ENCODE measurements around the gene RPS6KC1.

RPS6KC1 gene

GRCh38 chr1:213244664-213245091 is 193.6 kb downstream of the RPS6KC1 start:
- peak; percentile 55 for DNase-seq

GRCh38 chr1:213245260-213245910 is 194.3 kb downstream of the RPS6KC1 start:
- DNase-seq, result no peak

DNA sequence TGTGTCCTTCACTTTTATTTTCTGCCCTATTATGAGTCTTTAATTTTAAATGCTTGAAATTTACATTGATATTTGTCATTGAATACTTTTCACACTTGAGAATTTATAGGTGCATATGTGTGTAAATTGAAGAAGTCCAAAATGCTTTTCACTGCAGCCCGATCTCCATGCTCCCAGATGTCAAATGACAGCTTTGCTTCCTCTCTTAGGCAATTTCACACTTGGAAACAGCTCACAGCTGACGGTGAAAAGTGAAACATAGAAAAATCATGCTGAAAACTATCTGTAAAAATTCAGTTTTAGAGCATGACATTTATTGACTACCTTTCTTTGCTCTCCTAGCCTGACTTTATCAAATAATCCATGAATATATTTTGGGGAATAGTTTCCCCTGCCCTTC is 196.0 kb downstream of the RPS6KC1 start:
- no peak for DNase-seq

GRCh38 chr1:213249395-213249794 is 198.4 kb downstream of the RPS6KC1 start:
- DNase-seq, result no peak

- no peak for DNase-seq
Measured at GRCh38 chr1:213250041-213250440, 199.0 kb downstream of the RPS6KC1 start.

- DNase-seq, result no peak
Measured at GRCh38 chr1:213250446-213250845, 199.4 kb downstream of the RPS6KC1 start.

- no peak for DNase-seq
Measured at GRCh38 chr1:213251972-213252371, 200.9 kb downstream of the RPS6KC1 start.

DNA sequence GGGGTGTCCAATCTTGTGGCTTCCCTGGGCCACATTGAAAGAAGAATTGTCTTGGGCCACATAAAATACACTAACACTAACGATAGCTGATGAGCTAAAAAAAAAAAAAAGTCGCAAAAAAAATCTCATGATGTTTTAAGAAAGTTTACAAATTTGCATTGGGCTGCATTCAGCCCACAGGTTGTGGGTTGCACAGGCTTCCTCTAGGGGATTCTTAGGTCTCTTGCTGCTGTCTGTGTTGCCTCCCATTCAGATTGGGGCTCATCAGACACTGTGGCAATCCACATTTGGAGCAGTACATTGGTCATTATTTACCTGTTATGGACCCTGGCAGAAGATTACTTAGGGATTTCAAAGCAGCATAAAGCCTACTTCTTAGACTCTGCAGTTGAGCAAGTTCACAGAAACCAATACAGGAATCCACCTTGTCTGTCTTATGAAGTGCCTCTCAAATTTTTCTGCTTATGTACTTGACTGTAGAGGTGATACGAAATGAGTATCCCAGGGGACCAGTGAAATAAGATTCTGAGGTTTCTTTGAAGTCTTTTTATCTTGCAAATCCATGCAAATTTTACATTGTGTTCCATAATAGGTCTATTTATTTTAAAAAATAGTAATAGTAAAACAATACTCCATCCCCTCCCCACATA is 205.5 kb downstream of the RPS6KC1 start:
- DNase-seq, result no peak

GRCh38 chr1:213260311-213261075 is 209.5 kb downstream of the RPS6KC1 start:
- no peak for DNase-seq

GRCh38 chr1:213264531-213264930 is 213.5 kb downstream of the RPS6KC1 start:
- no peak for DNase-seq

DNA sequence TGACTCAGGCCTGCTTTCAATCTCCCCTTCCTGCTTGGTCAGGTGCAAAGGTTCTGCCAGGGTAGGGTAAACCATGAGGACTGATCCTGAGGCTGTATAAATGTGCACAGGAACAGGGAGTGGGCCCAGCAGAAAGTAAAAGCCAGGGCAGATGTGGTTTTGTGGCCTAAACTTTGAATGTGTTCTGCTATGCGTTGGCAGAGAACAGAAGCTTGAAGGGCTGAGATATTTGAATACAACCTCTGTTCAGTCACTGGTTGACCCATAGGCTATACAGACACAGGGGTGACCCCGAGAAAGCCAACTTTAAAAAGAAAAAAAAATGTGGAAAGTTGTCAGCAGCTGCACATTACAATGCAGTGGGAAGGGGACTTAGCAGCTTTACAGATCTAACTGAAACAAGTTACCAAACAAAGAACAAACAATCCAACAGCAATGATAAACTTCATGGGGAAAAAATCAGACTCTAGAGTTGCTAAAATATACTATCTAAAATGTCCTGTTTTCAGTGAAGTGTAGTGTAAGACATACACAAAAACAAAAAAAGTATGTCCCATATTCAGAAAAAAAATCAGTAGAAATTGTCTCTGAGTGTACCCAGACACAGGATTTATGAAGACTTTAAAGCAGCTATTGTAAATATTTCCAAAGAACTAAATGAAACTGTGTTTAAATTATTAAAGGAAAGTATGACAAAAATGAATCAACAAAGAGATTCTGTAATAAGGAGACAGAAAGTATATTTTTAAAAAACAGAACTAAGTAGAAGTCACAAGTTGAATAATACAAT is 216.1 kb downstream of the RPS6KC1 start:
- no peak for DNase-seq

DNA sequence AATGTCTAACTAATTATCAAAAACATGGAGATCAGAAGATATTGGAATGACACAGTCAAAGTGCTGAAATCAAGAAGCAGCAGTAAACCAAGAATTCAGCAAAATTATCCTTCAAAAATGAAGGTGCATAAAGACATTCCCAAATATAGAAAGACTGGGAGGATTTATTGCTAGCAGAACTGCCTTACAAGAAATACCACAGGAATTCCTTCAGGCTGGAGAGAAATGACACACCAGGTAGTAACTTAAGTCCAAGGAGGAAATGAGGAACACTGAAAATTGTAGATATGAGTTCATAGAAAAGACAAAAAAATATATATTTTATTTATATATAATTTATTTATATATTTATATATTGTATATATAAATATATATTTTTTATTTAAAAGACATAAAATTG is 217.2 kb downstream of the RPS6KC1 start:
- DNase-seq, result no peak

DNA sequence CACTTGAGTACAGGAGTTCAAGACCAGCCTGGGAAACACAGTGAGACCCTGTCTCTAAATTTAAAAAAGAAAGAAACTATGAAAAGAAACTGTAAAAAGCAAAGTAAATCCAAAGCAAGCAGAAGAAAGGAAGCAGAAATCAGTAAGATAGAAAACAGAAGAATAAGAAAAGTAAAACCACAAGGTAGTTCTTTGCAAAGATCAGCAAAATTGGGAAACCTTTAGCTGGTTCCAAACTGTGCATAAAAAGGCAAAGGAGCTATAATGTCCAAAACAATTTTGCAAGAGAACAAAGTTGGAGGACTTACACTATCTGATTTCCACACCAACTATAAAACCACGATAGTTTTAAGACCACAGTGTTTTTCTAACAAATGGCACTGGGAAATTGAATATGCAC is 218.8 kb downstream of the RPS6KC1 start:
- DNase-seq, result no peak

GRCh38 chr1:213273546-213273945 is 222.5 kb downstream of the RPS6KC1 start:
- DNase-seq, result no peak

DNA sequence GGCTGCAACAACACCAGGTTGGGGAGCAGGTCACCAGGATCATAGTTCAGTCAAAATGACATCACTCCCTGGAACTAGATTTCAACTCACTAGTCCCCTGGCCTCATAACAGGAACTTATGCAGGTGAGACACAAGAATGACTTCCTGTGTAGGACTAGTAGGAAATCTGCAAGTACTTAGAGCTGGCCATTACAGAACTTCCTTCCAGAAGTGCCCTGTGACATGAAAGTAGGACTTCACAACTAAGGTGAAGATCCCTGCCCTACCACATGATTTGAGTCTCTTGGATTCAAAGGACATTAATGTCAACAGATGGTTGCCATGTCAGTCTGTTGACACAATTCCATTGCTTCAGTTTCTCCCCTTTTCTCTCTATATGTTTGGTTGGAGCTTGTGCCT is 223.1 kb downstream of the RPS6KC1 start:
- DNase-seq, result no peak

DNA sequence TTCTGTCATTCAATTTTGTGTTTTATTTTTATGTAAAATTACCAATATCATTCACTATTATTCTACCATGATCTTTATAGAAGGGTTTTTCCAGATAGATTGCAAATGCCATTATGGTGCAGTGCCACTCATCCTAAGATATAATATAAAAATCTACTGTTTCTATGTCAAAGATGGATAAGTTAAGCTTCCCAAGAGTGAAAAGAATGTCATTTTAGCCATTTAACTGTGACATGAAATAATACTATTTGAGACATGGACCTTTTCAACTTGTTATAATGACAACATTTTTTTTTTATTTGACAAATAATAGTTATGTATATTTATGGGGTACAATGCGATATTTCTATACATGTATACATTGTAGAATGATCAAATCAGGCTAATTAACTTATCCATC is 224.3 kb downstream of the RPS6KC1 start:
- DNase-seq, result no peak

GRCh38 chr1:213276236-213276635 is 225.2 kb downstream of the RPS6KC1 start:
- DNase-seq, result no peak

DNA sequence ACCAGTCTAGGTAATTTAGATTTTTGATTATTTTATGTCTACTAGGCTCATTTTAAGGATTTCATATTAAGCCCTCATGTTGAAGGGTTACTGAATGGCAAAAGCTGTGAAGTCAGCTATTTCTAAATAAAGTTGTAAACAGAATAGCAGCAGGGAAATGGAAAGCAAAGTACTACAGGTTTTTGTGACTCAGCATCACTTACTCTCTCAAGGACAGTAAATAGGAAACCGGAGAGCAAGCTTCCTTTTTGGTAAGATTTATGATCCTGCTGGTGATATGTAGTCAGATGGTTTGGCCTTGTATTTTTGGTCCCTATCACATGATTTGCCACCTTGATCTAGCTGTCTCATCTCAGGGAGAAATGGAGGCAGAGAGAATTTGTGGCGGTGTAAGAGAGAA is 226.0 kb downstream of the RPS6KC1 start:
- no peak for DNase-seq

GRCh38 chr1:213279410-213279809 is 228.4 kb downstream of the RPS6KC1 start:
- DNase-seq, result no peak

DNA sequence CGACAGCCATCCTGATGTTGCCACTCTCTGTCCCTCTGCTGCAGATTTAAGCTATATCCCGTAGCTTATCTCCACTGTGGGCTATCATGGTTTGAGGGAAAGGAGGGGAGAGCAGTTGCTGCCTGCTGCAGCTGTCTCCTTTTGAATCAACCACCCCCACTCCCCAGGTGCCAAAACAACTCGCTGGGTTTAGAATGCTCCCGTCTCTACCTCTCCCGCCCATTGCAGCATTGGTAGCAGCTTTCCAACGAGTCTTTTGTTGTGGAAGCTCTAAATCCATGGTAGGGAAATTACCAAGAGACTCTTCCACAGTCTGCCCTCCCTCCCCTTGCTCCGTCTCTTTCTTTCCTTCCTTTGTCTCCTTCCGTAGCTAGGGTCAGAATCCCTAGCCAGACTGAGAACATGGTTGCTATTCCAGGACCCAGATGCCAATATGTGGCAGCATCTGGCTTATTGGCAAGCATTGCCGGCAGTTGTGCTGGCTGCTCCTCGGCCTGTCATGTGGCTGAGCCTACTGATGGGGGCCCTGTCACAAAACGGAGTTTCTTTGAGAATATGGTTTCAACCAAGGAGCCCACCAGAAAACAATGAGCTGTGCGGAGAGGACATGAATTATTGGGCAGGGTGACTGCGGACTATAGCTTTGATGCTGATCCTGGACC is 230.7 kb downstream of the RPS6KC1 start:
- no peak for DNase-seq

- no peak for DNase-seq
Measured at GRCh38 chr1:213284626-213285025, 233.6 kb downstream of the RPS6KC1 start.

DNA sequence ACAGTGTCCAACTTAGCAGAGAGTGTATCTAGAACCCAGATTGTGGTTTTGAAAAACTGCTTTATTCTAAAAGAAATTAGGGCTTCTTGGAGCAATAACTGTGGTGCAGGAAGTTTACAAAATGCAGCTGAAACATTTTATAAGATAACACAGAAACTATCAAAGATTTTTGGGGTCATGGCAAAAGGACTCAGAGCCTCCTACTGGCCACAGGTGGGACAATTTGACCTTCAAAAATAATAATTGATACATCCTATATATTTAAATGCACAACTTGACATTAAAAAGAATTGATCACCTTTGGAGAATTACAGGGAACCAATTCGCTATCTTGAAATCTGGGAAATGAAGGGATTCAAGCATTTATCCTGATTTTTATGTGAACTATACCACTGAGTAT is 235.2 kb downstream of the RPS6KC1 start:
- DNase-seq, result no peak

GRCh38 chr1:213287987-213288386 is 236.9 kb downstream of the RPS6KC1 start:
- no peak for DNase-seq

Data from NCI-H2029 treated with DMSO at 0.1 percent for 48 hours (cell line).